ENCODE data around the gene RABEP1. TPM values are rescaled to one million over a fixed set of nuclear protein-coding genes. Genes with fewer than 3 reads are reported as not detected.

The RABEP1 gene
- total RNA-seq, 1 donor from 2014 or later: 26.6 TPM

- Histone ChIP-seq H3K4me3 (ENCODE audit: low read length in 3 of 3) (no peak overlapping the region), H3K27me3 (ENCODE audit: control insufficient read depth in 3 of 3, insufficient read depth in 3 of 3, low read length in 3 of 3) (no peaks in the 10 kb centered on the region), H3K4me1 (ENCODE audit: control insufficient read depth in 3 of 3, insufficient read depth in 3 of 3, low read length in 3 of 3) (peaks cover 0 to 2% (median 0%) of the 10 kb centered on the region in 3 donors), H3K36me3 (ENCODE audit: control insufficient read depth in 3 of 3, insufficient read depth in 3 of 3, low read length in 3 of 3) (peaks cover 56 to 83% (median 75%) of the 10 kb centered on the region in 3 donors), H3K9ac (ENCODE audit: low read depth in 1 of 3, low read length in 3 of 3) (no peak overlapping the region), H3K9me3 (ENCODE audit: control insufficient read depth in 3 of 3, low read length in 3 of 3) (no peaks in the 10 kb centered on the region), H3K27ac (ENCODE audit: low read depth, low read length) (no peak overlapping the region)
Measured at GRCh38 chr17:5379351-5380107, 97.4 kb downstream of the RABEP1 start.

GRCh38 chr17:5380491-5381135 lies 98.5 kb downstream of the RABEP1 start:
- Histone ChIP-seq H3K4me3 (ENCODE audit: low read length in 3 of 3) (no peak overlapping the region), H3K27ac (ENCODE audit: low read depth, low read length) (no peak overlapping the region), H3K9ac (ENCODE audit: low read depth in 1 of 3, low read length in 3 of 3) (no peak overlapping the region), H3K27me3 (ENCODE audit: control insufficient read depth in 3 of 3, insufficient read depth in 3 of 3, low read length in 3 of 3) (no peaks in the 10 kb centered on the region), H3K36me3 (ENCODE audit: control insufficient read depth in 3 of 3, insufficient read depth in 3 of 3, low read length in 3 of 3) (peaks cover 57 to 87% (median 78%) of the 10 kb centered on the region in 3 donors), H3K4me1 (ENCODE audit: control insufficient read depth in 3 of 3, insufficient read depth in 3 of 3, low read length in 3 of 3) (no peaks in the 10 kb centered on the region), H3K9me3 (ENCODE audit: control insufficient read depth in 3 of 3, low read length in 3 of 3) (no peaks in the 10 kb centered on the region)

- Histone ChIP-seq H3K9me3 (ENCODE audit: control insufficient read depth in 3 of 3, low read length in 3 of 3) (no peaks in the 10 kb centered on the region), H3K4me1 (ENCODE audit: control insufficient read depth in 3 of 3, insufficient read depth in 3 of 3, low read length in 3 of 3) (no peaks in the 10 kb centered on the region), H3K27ac (ENCODE audit: low read depth, low read length) (no peak overlapping the region), H3K9ac (ENCODE audit: low read depth in 1 of 3, low read length in 3 of 3) (no peak overlapping the region), H3K27me3 (ENCODE audit: control insufficient read depth in 3 of 3, insufficient read depth in 3 of 3, low read length in 3 of 3) (no peaks in the 10 kb centered on the region), H3K4me3 (ENCODE audit: low read length in 3 of 3) (no peak overlapping the region), H3K36me3 (ENCODE audit: control insufficient read depth in 3 of 3, insufficient read depth in 3 of 3, low read length in 3 of 3) (peaks cover 53 to 90% (median 82%) of the 10 kb centered on the region in 3 donors)
Measured at GRCh38 chr17:5381542-5381941, 99.5 kb downstream of the RABEP1 start.

- no peak overlapping the region for H3K4me3 ChIP-seq (ENCODE audit: low read length in 3 of 3)
- H3K9me3 ChIP-seq (ENCODE audit: control insufficient read depth in 3 of 3, low read length in 3 of 3): no peaks in the 10 kb centered on the region
- peaks cover 25 to 77% (median 65%) of the 10 kb centered on the region in 3 donors for H3K36me3 ChIP-seq (ENCODE audit: control insufficient read depth in 3 of 3, insufficient read depth in 3 of 3, low read length in 3 of 3)
- H3K27ac ChIP-seq (ENCODE audit: low read depth, low read length): no peak overlapping the region
- H3K4me1 ChIP-seq (ENCODE audit: control insufficient read depth in 3 of 3, insufficient read depth in 3 of 3, low read length in 3 of 3): no peaks in the 10 kb centered on the region
- H3K27me3 ChIP-seq (ENCODE audit: control insufficient read depth in 3 of 3, insufficient read depth in 3 of 3, low read length in 3 of 3): no peaks in the 10 kb centered on the region
- no peak overlapping the region for H3K9ac ChIP-seq (ENCODE audit: low read depth in 1 of 3, low read length in 3 of 3)
Measured at GRCh38 chr17:5391678-5392077, 109.6 kb downstream of the RABEP1 start.

GRCh38 chr17:5396612-5397011 lies 114.5 kb downstream of the RABEP1 start:
- Histone ChIP-seq H3K27ac (ENCODE audit: low read depth, low read length) (no peak overlapping the region), H3K36me3 (ENCODE audit: control insufficient read depth in 3 of 3, insufficient read depth in 3 of 3, low read length in 3 of 3) (peaks cover 26 to 52% (median 52%) of the 10 kb centered on the region in 3 donors), H3K4me3 (ENCODE audit: low read length in 3 of 3) (no peak overlapping the region), H3K9ac (ENCODE audit: low read depth in 1 of 3, low read length in 3 of 3) (no peak overlapping the region), H3K27me3 (ENCODE audit: control insufficient read depth in 3 of 3, insufficient read depth in 3 of 3, low read length in 3 of 3) (no peaks in the 10 kb centered on the region), H3K4me1 (ENCODE audit: control insufficient read depth in 3 of 3, insufficient read depth in 3 of 3, low read length in 3 of 3) (no peaks in the 10 kb centered on the region), H3K9me3 (ENCODE audit: control insufficient read depth in 3 of 3, low read length in 3 of 3) (no peaks in the 10 kb centered on the region)

GRCh38 chr17:5399767-5400166 lies 117.7 kb downstream of the RABEP1 start:
- Histone ChIP-seq H3K36me3 (ENCODE audit: control insufficient read depth in 3 of 3, insufficient read depth in 3 of 3, low read length in 3 of 3) (peaks cover 18 to 52% (median 48%) of the 10 kb centered on the region in 3 donors), H3K4me1 (ENCODE audit: control insufficient read depth in 3 of 3, insufficient read depth in 3 of 3, low read length in 3 of 3) (no peaks in the 10 kb centered on the region)

GRCh38 chr17:5405400-5405799 lies 123.3 kb downstream of the RABEP1 start:
- Histone ChIP-seq H3K4me1 (ENCODE audit: control insufficient read depth in 3 of 3, insufficient read depth in 3 of 3, low read length in 3 of 3) (peaks cover 0 to 4% (median 2%) of the 10 kb centered on the region in 3 donors), H3K36me3 (ENCODE audit: control insufficient read depth in 3 of 3, insufficient read depth in 3 of 3, low read length in 3 of 3) (peaks cover 45 to 74% (median 71%) of the 10 kb centered on the region in 3 donors), H3K9ac (ENCODE audit: low read depth in 1 of 3, low read length in 3 of 3) (no peak overlapping the region), H3K9me3 (ENCODE audit: control insufficient read depth in 3 of 3, low read length in 3 of 3) (no peaks in the 10 kb centered on the region), H3K4me3 (ENCODE audit: low read length in 3 of 3) (no peak overlapping the region), H3K27ac (ENCODE audit: low read depth, low read length) (no peak overlapping the region), H3K27me3 (ENCODE audit: control insufficient read depth in 3 of 3, insufficient read depth in 3 of 3, low read length in 3 of 3) (no peaks in the 10 kb centered on the region)

More at GRCh38 chr17:5399767-5400166, 117.7 kb downstream of the RABEP1 start:
- H3K27ac ChIP-seq (ENCODE audit: low read depth, low read length): no peak overlapping the region
- no peak overlapping the region for H3K4me3 ChIP-seq (ENCODE audit: low read length in 3 of 3)
- no peaks in the 10 kb centered on the region for H3K9me3 ChIP-seq (ENCODE audit: control insufficient read depth in 3 of 3, low read length in 3 of 3)
- no peaks in the 10 kb centered on the region for H3K27me3 ChIP-seq (ENCODE audit: control insufficient read depth in 3 of 3, insufficient read depth in 3 of 3, low read length in 3 of 3)
- no peak overlapping the region for H3K9ac ChIP-seq (ENCODE audit: low read depth in 1 of 3, low read length in 3 of 3)

GRCh38 chr17:5408186-5408585 lies 126.1 kb downstream of the RABEP1 start:
- Histone ChIP-seq H3K4me3 (ENCODE audit: low read length in 3 of 3) (no peak overlapping the region), H3K9ac (ENCODE audit: low read depth in 1 of 3, low read length in 3 of 3) (no peak overlapping the region), H3K36me3 (ENCODE audit: control insufficient read depth in 3 of 3, insufficient read depth in 3 of 3, low read length in 3 of 3) (peaks cover 48 to 79% (median 72%) of the 10 kb centered on the region in 3 donors), H3K27ac (ENCODE audit: low read depth, low read length) (no peak overlapping the region), H3K4me1 (ENCODE audit: control insufficient read depth in 3 of 3, insufficient read depth in 3 of 3, low read length in 3 of 3) (peaks cover 0 to 4% (median 2%) of the 10 kb centered on the region in 3 donors), H3K9me3 (ENCODE audit: control insufficient read depth in 3 of 3, low read length in 3 of 3) (no peaks in the 10 kb centered on the region), H3K27me3 (ENCODE audit: control insufficient read depth in 3 of 3, insufficient read depth in 3 of 3, low read length in 3 of 3) (no peaks in the 10 kb centered on the region)

GRCh38 chr17:5410594-5411272 lies 128.6 kb downstream of the RABEP1 start:
- Histone ChIP-seq H3K4me3 (ENCODE audit: low read length in 3 of 3) (no peak overlapping the region), H3K27ac (ENCODE audit: low read depth, low read length) (no peak overlapping the region)

More at GRCh38 chr17:5410594-5411272, 128.6 kb downstream of the RABEP1 start:
- H3K4me1 ChIP-seq (ENCODE audit: control insufficient read depth in 3 of 3, insufficient read depth in 3 of 3, low read length in 3 of 3): peaks cover 4 to 10% (median 6%) of the 10 kb centered on the region in 3 donors
- H3K36me3 ChIP-seq (ENCODE audit: control insufficient read depth in 3 of 3, insufficient read depth in 3 of 3, low read length in 3 of 3): peaks cover 42 to 70% (median 64%) of the 10 kb centered on the region in 3 donors
- H3K9me3 ChIP-seq (ENCODE audit: control insufficient read depth in 3 of 3, low read length in 3 of 3): no peaks in the 10 kb centered on the region
- H3K27me3 ChIP-seq (ENCODE audit: control insufficient read depth in 3 of 3, insufficient read depth in 3 of 3, low read length in 3 of 3): no peaks in the 10 kb centered on the region
- H3K9ac ChIP-seq (ENCODE audit: low read depth in 1 of 3, low read length in 3 of 3): peak overlapping the region in 1 of 3 donors; percentile 40
